HCT116 (cell line): Measurements from ENCODE around the gene LIN54. TPM values are rescaled to one million over a fixed set of nuclear protein-coding genes. Genes with fewer than 3 reads are reported as not detected.

ENCODE experiments used
- ATAC-seq: fragments of 200-7000 bp; cut with Tn5 transposase; 2 replicates; pipeline ENCODE4 v1.9.1; 2020; ENCODE audit warnings: mild to moderate bottlenecking, moderate library complexity
- BruUV-seq: library from RNA; stranded (reverse); fragments of 400-500 nt; replicated peaks from 2 replicates; lab custom pipeline; 2021; lab: Mats Ljungman, UMichigan
- CTCF ChIA-PET: fragments of 300-600 bp; sonication (Branson Sonifier 250); formaldehyde crosslinking; loops from one replicate; lab custom pipeline; 2021; ENCODE audit warnings: antibody characterized with exemption; lab: Charles Lee
- POLR2A ChIA-PET: fragments of 300-600, 350-600 bp; sonication (Branson Sonifier 250); formaldehyde crosslinking; loops from one replicate; lab custom pipeline; 2021; ENCODE audit warnings: antibody characterized with exemption; lab: Charles Lee
- RAD21 ChIA-PET, 2 experiments: fragments of 300-600 bp; sonication (Branson Sonifier 250); formaldehyde crosslinking; loops; one replicate each; lab custom pipeline; 2023; ENCODE audit warnings: low total read pairs in 2 of 2; ENCODE audit not compliant: uncharacterized antibody in 2 of 2, unreplicated experiment in 2 of 2, low non-redundant PET in 1 of 2; lab: Charles Lee
- DNase-seq: peaks from one replicate; pipeline ENCODE4 v3.0.0-alpha.2; 2010; ENCODE audit warnings: low read depth, low spot score
- H2AFZ ChIP-seq: fragments of 200-600 bp; shearing (Covaris generic), sonication (generic); 2 replicates; pipeline ENCODE4 v1.6.1; 2017; ENCODE audit warnings: low read depth, mixed run types, mixed read lengths, antibody characterized with exemption, low read length; ENCODE audit not compliant: poor library complexity, severe bottlenecking
- H3K27ac ChIP-seq: 2 replicates; pipeline ENCODE4 v1.5.1; 2012; ENCODE audit warnings: low read depth, low read length
- H3K27me3 ChIP-seq: fragments of 200-600 bp; sonication (generic); 2 replicates; pipeline ENCODE4 v1.6.1; 2016; ENCODE audit warnings: mixed run types, low read length, mixed read lengths; ENCODE audit not compliant: insufficient read depth
- H3K36me3 ChIP-seq, 2 experiments: fragments of 200-500 bp in 1 of 2; fragments of 200-600 bp in 1 of 2; sonication (Bioruptor generic) in 1 of 2; sonication (generic) in 1 of 2; 2 replicates each; pipeline versions ENCODE4 v1.5.1 to v1.6.1; 2014 to 2016; ENCODE audit warnings: low read length in 2 of 2, inconsistent platforms in 1 of 2, mixed read lengths in 1 of 2, mixed run types in 1 of 2; ENCODE audit not compliant: insufficient read depth in 2 of 2, control insufficient read depth in 1 of 2
- H3K4me1 ChIP-seq, 2 experiments: fragments of 200-600 bp in 1 of 2; sonication (generic) in 1 of 2; 2 replicates each; pipeline versions ENCODE4 v1.5.1 to v1.6.1; 2012 to 2017; ENCODE audit warnings: low read length in 2 of 2, inconsistent platforms in 1 of 2, mild to moderate bottlenecking in 1 of 2, mixed read lengths in 1 of 2, mixed run types in 1 of 2, moderate library complexity in 1 of 2; ENCODE audit not compliant: insufficient read depth in 2 of 2, control insufficient read depth in 1 of 2
- H3K4me2 ChIP-seq: fragments of 200-600 bp; sonication (generic); 2 replicates; pipeline ENCODE4 v1.6.1; 2017; ENCODE audit warnings: mixed run types, low read length, mixed read lengths
- H3K4me3 ChIP-seq, 2 experiments: fragments of 200-600 bp in 1 of 2; sonication (generic) in 1 of 2; replicated peaks in 1 of 2; 2 replicates each; pipeline ENCODE4 v1.5.1; 2011 to 2016; ENCODE audit warnings: low read length in 2 of 2, control low read depth in 1 of 2, low read depth in 1 of 2, mild to moderate bottlenecking in 1 of 2, mixed read lengths in 1 of 2, mixed run types in 1 of 2
- H3K79me2 ChIP-seq: fragments of 200-600 bp; sonication (generic); 2 replicates; pipeline ENCODE4 v1.6.1; 2017; ENCODE audit warnings: mild to moderate bottlenecking, mixed run types, low read length, moderate library complexity, mixed read lengths; ENCODE audit not compliant: insufficient read depth
- H3K9ac ChIP-seq: fragments of 200-600 bp; sonication (generic); 2 replicates; pipeline ENCODE4 v1.6.1; 2016; ENCODE audit warnings: low read length, mixed read lengths
- H3K9me2 ChIP-seq: fragments of 200-600 bp; sonication (generic), shearing (Covaris generic); 2 replicates; pipeline ENCODE4 v1.6.1; 2017; ENCODE audit warnings: mixed run types, mild to moderate bottlenecking, moderate library complexity; ENCODE audit not compliant: insufficient read depth
- H3K9me3 ChIP-seq, 2 experiments: fragments of 200-500 bp in 1 of 2; fragments of 200-600 bp in 1 of 2; sonication (Bioruptor generic) in 1 of 2; sonication (generic) in 1 of 2; 2 replicates each; pipeline ENCODE4 v1.6.1; 2014 to 2017; ENCODE audit warnings: low read length in 2 of 2, mixed read lengths in 2 of 2, inconsistent platforms in 1 of 2, low read depth in 1 of 2, mild to moderate bottlenecking in 1 of 2, mixed run types in 1 of 2, moderate library complexity in 1 of 2; ENCODE audit not compliant: control insufficient read depth in 1 of 2, insufficient read depth in 1 of 2
- H4K20me1 ChIP-seq: fragments of 200-600 bp; sonication (generic), shearing (Covaris generic); 2 replicates; pipeline ENCODE4 v1.6.1; 2017; ENCODE audit warnings: mixed run types, mild to moderate bottlenecking, moderate library complexity; ENCODE audit not compliant: insufficient read depth
- ATF3 ChIP-seq: IDR thresholded peaks from 2 replicates; pipeline ENCODE4 v1.6.1; 2012
- CBX3 ChIP-seq: IDR thresholded peaks from 2 replicates; pipeline ENCODE4 v1.6.1; 2012; ENCODE audit warnings: low read depth
- CEBPB ChIP-seq: IDR thresholded peaks from 2 replicates; pipeline ENCODE4 v1.6.1; 2012; ENCODE audit warnings: low read depth
- EGR1 ChIP-seq: IDR thresholded peaks from 2 replicates; pipeline ENCODE4 v1.6.1; 2012; ENCODE audit warnings: low read depth
- ELF1 ChIP-seq: IDR thresholded peaks from 2 replicates; pipeline ENCODE4 v1.6.1; 2012; ENCODE audit warnings: low read depth, borderline replicate concordance
- EZH2 ChIP-seq: fragments of 200-600 bp; sonication (generic); IDR thresholded peaks from 2 replicates; pipeline ENCODE4 v1.6.1; 2017; ENCODE audit warnings: antibody characterized with exemption, mixed run types
- EZH2phosphoT487 ChIP-seq: fragments of 200-600 bp; IDR thresholded peaks from 2 replicates; pipeline ENCODE4 v1.6.1; 2018; ENCODE audit warnings: antibody characterized with exemption, borderline replicate concordance
- FOSL1 ChIP-seq: IDR thresholded peaks from 2 replicates; pipeline ENCODE4 v1.6.1; 2012; ENCODE audit warnings: low read depth
- POLR2A ChIP-seq: IDR thresholded peaks from 2 replicates; pipeline ENCODE4 v1.7.0; 2011; ENCODE audit warnings: borderline replicate concordance; ENCODE audit not compliant: insufficient read depth, insufficient read length; ENCODE audit errors: extremely low read depth
- REST ChIP-seq: IDR thresholded peaks from 2 replicates; pipeline ENCODE4 v1.6.1; 2012; ENCODE audit warnings: low read depth
- SP1 ChIP-seq: IDR thresholded peaks from 2 replicates; pipeline ENCODE4 v1.6.1; 2012; ENCODE audit warnings: low read depth
- YY1 ChIP-seq: IDR thresholded peaks from 2 replicates; pipeline ENCODE4 v1.6.1; 2011; ENCODE audit warnings: low read length, low read depth, moderate library complexity, mild to moderate bottlenecking; ENCODE audit not compliant: insufficient replicate concordance; ENCODE audit errors: extremely low read depth
- ZBTB33 ChIP-seq: IDR thresholded peaks from 2 replicates; pipeline ENCODE4 v1.6.1; 2011; ENCODE audit warnings: mild to moderate bottlenecking, low read length, moderate library complexity; ENCODE audit not compliant: insufficient replicate concordance; ENCODE audit errors: extremely low read depth
- intact Hi-C: fragments of 100-400 bp; cut with micrococcal nuclease; formaldehyde crosslinking; loops from 2 replicates; pipeline ENCODE4 v1.10.0; 2022
- total RNA-seq: library from RNA; stranded (reverse); gene quantifications from one replicate; pipeline ENCODE4 v1.2.1, GENCODE V29; 2021; ENCODE audit not compliant: unreplicated experiment

Gene LIN54
- total RNA-seq, 1 experiment from 2014 or later, result 15.6 TPM

- POLR2A ChIA-PET, result no interaction called here
- CTCF ChIA-PET, result no interaction called here
- Histone ChIP-seq H3K36me3 (peaks cover 0 to 3% of the 10 kb centered on the region in 2 experiments; a peak in 1 of 4 replicates), H3K4me3 (no peak overlapping the region), H3K9me2 (no peaks in the 10 kb centered on the region), H4K20me1 (no peaks in the 10 kb centered on the region), H3K4me2 (no peak overlapping the region), H3K4me1 (peaks cover 0 to 4% of the 10 kb centered on the region in 2 experiments; a peak in 1 of 4 replicates), H3K9me3 (no peaks in the 10 kb centered on the region), H3K79me2 (no peaks in the 10 kb centered on the region), H3K27me3 (no peaks in the 10 kb centered on the region), H3K9ac (no peak overlapping the region), H2AFZ (no peak overlapping the region), H3K27ac (no peak overlapping the region)
- TF ChIP-seq EZH2phosphoT487 (no peak), POLR2A (no peak), CEBPB (no peak), YY1 (no peak), ELF1 (no peak), EGR1 (no peak), FOSL1 (no peak), ATF3 (no peak), SP1 (no peak), ZBTB33 (no peak), REST (no peak), CBX3 (no peak), EZH2 (no peak)
- DNase-seq (no peak), ATAC-seq (no peak)
- BruUV-seq, result no TSS peak
- intact Hi-C loops, result no loop called here
- RAD21 ChIA-PET, result no interaction called here
Measured at GRCh38 chr4:82909326-82909725, 101.3 kb downstream of the LIN54 start.
